IPS DF 4.7 (cell line): ENCODE measurements around the gene JCAD.
"Not testable (repeated sequence)": the region's sequence is repeated elsewhere in the genome, so short reads cannot be mapped to it uniquely, and the experiment has no call there.

Source experiments
- DNase-seq: peaks from one replicate; pipeline ENCODE4 v3.0.0-alpha.2; 2013; ENCODE audit warnings: low spot score; ENCODE audit errors: extremely low read depth

Gene JCAD

GRCh38 chr10:30059209-30060107 is at the start of gene JCAD:
Gene JCAD (minus strand): TSS chr10:30059586. CDS start chr10:30047812, 11,774 bp downstream.
- no peak for DNase-seq

- DNase-seq, result no peak
These were observed 47.6 kb upstream of the JCAD start for GRCh38 chr10:30106987-30107386.

- no peak for DNase-seq
These were observed 44.4 kb upstream of the JCAD start for GRCh38 chr10:30103595-30104320.

- not testable (repeated sequence) for DNase-seq
These were observed 40.3 kb upstream of the JCAD start for GRCh38 chr10:30099706-30100105.

- no peak for DNase-seq
These were observed 39.7 kb upstream of the JCAD start for GRCh38 chr10:30099101-30099500.

GRCh38 chr10:30098629-30099028 is 39.2 kb upstream of the JCAD start:
- DNase-seq, result no peak

- DNase-seq, result no peak
These were observed 37.2 kb upstream of the JCAD start for GRCh38 chr10:30096564-30096963.

GRCh38 chr10:30095631-30096422 is 36.4 kb upstream of the JCAD start:
- DNase-seq, result no peak

- DNase-seq, result no peak
These were observed 35.2 kb upstream of the JCAD start for GRCh38 chr10:30094601-30095000.

GRCh38 chr10:30093303-30093950 is 34.0 kb upstream of the JCAD start:
- DNase-seq, result no peak

- no peak for DNase-seq
These were observed 32.9 kb upstream of the JCAD start for GRCh38 chr10:30092151-30092790.

- no peak for DNase-seq
These were observed 31.8 kb upstream of the JCAD start for GRCh38 chr10:30091136-30091535.

GRCh38 chr10:30088178-30088577 is 28.8 kb upstream of the JCAD start:
- no peak for DNase-seq

- DNase-seq, result no peak
These were observed 24.5 kb upstream of the JCAD start for GRCh38 chr10:30083934-30084333.

- DNase-seq, result no peak
These were observed 21.8 kb upstream of the JCAD start for GRCh38 chr10:30081182-30081581.

GRCh38 chr10:30080161-30080560 is 20.8 kb upstream of the JCAD start:
- DNase-seq, result no peak

- no peak for DNase-seq
These were observed 20.0 kb upstream of the JCAD start for GRCh38 chr10:30079408-30079807.

GRCh38 chr10:30075481-30075880 is 16.1 kb upstream of the JCAD start:
- DNase-seq, result no peak

- no peak for DNase-seq
These were observed 15.5 kb upstream of the JCAD start for GRCh38 chr10:30074933-30075332.

- DNase-seq, result no peak
These were observed 14.7 kb upstream of the JCAD start for GRCh38 chr10:30074090-30074489.

- no peak for DNase-seq
These were observed 14.3 kb upstream of the JCAD start for GRCh38 chr10:30073767-30074060.
